HEK293T (cell line): Measurements from ENCODE around the gene LGI2.
"Not testable (repeated sequence)": the region's sequence is repeated elsewhere in the genome, so short reads cannot be mapped to it uniquely, and the experiment has no call there.

ENCODE experiments used
- ARNT ChIP-seq: fragments of 450-650 bp; IDR thresholded peaks from 2 replicates; pipeline ENCODE4 v1.6.1; 2017; ENCODE audit warnings: mild to moderate bottlenecking
- ELF4 ChIP-seq: fragments of 450-650 bp; IDR thresholded peaks from 2 replicates; pipeline ENCODE4 v1.6.1; 2017; ENCODE audit warnings: antibody characterized with exemption
- FOXA1 ChIP-seq: fragments of 450-650 bp; IDR thresholded peaks from 2 replicates; pipeline ENCODE4 v1.6.1; 2016; ENCODE audit warnings: mild to moderate bottlenecking
- SP1 ChIP-seq: fragments of 450-650 bp; IDR thresholded peaks from 2 replicates; pipeline ENCODE4 v1.6.1; 2017
- SUZ12 ChIP-seq: fragments of 450-650 bp; IDR thresholded peaks from 2 replicates; pipeline ENCODE4 v1.6.1; 2016; ENCODE audit warnings: mild to moderate bottlenecking
- TARDBP ChIP-seq: fragments of 450-650 bp; IDR thresholded peaks from 2 replicates; pipeline ENCODE4 v1.6.1; 2016
- ZNF384 ChIP-seq: fragments of 450-650 bp; IDR thresholded peaks from 2 replicates; pipeline ENCODE4 v1.6.1; 2016
- TF ChIP-seq, protein P1 (sequence below): fragments of 450-650 bp; IDR thresholded peaks from 2 replicates; pipeline ENCODE4 v1.6.1; 2016

DNA sequence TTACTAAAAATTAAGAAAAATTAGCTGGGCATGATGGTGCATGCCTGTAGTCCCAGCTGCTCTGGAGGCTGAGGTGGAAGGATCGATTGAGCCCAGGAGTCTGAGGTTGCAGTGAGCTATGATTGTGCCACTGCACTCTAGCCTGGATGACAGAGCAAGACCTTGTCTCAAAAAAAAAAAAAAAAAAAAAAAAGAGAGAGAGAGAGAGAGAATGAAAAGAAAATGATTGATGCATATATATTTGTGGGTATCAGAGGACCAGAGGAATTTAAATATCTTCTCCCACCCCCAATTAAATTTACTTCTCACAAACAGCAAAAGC lies 16.1 kb downstream of the LGI2 start:
- not testable (repeated sequence) for TF ChIP-seq SUZ12, TARDBP, ELF4, ARNT, SP1, FOXA1, ZNF384
- TF ChIP-seq, protein P1, sequence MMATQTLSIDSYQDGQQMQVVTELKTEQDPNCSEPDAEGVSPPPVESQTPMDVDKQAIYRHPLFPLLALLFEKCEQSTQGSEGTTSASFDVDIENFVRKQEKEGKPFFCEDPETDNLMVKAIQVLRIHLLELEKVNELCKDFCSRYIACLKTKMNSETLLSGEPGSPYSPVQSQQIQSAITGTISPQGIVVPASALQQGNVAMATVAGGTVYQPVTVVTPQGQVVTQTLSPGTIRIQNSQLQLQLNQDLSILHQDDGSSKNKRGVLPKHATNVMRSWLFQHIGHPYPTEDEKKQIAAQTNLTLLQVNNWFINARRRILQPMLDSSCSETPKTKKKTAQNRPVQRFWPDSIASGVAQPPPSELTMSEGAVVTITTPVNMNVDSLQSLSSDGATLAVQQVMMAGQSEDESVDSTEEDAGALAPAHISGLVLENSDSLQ, result not testable (repeated sequence)
